ENCODE results near the gene TMEM151B. TPM values are rescaled to one million over a fixed set of nuclear protein-coding genes. Genes with fewer than 3 reads are reported as not detected.

The TMEM151B gene
- total and polyA plus RNA-seq, 9 of the 15 experiments (the other 6 are each of a cell fraction or from before 2014, with no cell fraction given), result not detected

DNA sequence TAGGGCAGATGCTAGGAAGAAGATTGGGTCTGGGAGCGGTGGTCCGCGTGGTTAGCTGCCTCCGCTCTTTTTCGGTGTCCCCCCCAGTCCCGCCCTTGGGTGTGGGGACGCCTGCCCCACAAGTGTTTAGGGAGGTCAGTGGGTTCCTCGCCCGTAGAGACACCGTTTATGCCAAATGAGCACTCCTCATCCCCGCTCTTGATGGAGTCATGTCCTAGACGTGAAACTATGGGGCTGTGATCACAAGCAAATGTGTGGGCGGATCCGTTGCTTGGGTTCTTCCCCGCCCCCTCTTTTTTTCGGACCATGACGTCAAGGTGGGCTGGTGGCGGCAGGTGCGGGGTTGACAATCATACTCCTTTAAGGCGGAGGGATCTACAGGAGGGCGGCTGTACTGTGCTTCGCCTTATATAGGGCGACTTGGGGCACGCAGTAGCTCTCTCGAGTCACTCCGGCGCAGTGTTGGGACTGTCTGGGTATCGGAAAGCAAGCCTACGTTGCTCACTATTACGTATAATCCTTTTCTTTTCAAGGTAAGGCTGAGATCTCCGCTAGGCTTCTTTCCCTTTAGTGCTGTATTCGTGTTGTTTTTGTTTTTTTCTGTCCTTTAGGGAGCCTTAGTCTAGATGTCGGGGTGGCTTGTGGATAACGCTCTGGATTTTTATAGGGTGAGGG lies 23.4 kb upstream of the TMEM151B start, which contains the start of gene HSP90AB1 (continued):
- TF ChIP-seq SREBF2 (CRISPR knock-in tag; IDR thresholded peaks at IDR 0.05), result no peak
- 0 out of 2 replicates have a peak, but pooled peaks have one; percentile 17 for TF ChIP-seq NR3C1 (CRISPR knock-in tag; IDR thresholded peaks at IDR 0.05)
- peak; percentile 80 for TF ChIP-seq DPF2 (IDR thresholded peaks at IDR 0.05)
- peak; percentile 100 for TF ChIP-seq POLR2A (conservative IDR thresholded peaks at IDR 0.05)
- TF ChIP-seq EGR1 (conservative IDR thresholded peaks at IDR 0.05), result peak; percentile 99
- no peak for TF ChIP-seq ZNF583 (CRISPR knock-in tag; IDR thresholded peaks at IDR 0.05)
- no peak for TF ChIP-seq ZNF140 (CRISPR knock-in tag; IDR thresholded peaks at IDR 0.05)
- peak; percentile 23; the same call in 1 of the 2 replicates for TF ChIP-seq ZNF282 (CRISPR knock-in tag; IDR thresholded peaks at IDR 0.05)
- TF ChIP-seq, protein P1, sequence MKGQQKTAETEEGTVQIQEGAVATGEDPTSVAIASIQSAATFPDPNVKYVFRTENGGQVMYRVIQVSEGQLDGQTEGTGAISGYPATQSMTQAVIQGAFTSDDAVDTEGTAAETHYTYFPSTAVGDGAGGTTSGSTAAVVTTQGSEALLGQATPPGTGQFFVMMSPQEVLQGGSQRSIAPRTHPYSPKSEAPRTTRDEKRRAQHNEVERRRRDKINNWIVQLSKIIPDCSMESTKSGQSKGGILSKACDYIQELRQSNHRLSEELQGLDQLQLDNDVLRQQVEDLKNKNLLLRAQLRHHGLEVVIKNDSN (CRISPR knock-in tag; IDR thresholded peaks at IDR 0.05), result peak; percentile 46; the same call in 1 of the 2 replicates
- TF ChIP-seq, protein P2, sequence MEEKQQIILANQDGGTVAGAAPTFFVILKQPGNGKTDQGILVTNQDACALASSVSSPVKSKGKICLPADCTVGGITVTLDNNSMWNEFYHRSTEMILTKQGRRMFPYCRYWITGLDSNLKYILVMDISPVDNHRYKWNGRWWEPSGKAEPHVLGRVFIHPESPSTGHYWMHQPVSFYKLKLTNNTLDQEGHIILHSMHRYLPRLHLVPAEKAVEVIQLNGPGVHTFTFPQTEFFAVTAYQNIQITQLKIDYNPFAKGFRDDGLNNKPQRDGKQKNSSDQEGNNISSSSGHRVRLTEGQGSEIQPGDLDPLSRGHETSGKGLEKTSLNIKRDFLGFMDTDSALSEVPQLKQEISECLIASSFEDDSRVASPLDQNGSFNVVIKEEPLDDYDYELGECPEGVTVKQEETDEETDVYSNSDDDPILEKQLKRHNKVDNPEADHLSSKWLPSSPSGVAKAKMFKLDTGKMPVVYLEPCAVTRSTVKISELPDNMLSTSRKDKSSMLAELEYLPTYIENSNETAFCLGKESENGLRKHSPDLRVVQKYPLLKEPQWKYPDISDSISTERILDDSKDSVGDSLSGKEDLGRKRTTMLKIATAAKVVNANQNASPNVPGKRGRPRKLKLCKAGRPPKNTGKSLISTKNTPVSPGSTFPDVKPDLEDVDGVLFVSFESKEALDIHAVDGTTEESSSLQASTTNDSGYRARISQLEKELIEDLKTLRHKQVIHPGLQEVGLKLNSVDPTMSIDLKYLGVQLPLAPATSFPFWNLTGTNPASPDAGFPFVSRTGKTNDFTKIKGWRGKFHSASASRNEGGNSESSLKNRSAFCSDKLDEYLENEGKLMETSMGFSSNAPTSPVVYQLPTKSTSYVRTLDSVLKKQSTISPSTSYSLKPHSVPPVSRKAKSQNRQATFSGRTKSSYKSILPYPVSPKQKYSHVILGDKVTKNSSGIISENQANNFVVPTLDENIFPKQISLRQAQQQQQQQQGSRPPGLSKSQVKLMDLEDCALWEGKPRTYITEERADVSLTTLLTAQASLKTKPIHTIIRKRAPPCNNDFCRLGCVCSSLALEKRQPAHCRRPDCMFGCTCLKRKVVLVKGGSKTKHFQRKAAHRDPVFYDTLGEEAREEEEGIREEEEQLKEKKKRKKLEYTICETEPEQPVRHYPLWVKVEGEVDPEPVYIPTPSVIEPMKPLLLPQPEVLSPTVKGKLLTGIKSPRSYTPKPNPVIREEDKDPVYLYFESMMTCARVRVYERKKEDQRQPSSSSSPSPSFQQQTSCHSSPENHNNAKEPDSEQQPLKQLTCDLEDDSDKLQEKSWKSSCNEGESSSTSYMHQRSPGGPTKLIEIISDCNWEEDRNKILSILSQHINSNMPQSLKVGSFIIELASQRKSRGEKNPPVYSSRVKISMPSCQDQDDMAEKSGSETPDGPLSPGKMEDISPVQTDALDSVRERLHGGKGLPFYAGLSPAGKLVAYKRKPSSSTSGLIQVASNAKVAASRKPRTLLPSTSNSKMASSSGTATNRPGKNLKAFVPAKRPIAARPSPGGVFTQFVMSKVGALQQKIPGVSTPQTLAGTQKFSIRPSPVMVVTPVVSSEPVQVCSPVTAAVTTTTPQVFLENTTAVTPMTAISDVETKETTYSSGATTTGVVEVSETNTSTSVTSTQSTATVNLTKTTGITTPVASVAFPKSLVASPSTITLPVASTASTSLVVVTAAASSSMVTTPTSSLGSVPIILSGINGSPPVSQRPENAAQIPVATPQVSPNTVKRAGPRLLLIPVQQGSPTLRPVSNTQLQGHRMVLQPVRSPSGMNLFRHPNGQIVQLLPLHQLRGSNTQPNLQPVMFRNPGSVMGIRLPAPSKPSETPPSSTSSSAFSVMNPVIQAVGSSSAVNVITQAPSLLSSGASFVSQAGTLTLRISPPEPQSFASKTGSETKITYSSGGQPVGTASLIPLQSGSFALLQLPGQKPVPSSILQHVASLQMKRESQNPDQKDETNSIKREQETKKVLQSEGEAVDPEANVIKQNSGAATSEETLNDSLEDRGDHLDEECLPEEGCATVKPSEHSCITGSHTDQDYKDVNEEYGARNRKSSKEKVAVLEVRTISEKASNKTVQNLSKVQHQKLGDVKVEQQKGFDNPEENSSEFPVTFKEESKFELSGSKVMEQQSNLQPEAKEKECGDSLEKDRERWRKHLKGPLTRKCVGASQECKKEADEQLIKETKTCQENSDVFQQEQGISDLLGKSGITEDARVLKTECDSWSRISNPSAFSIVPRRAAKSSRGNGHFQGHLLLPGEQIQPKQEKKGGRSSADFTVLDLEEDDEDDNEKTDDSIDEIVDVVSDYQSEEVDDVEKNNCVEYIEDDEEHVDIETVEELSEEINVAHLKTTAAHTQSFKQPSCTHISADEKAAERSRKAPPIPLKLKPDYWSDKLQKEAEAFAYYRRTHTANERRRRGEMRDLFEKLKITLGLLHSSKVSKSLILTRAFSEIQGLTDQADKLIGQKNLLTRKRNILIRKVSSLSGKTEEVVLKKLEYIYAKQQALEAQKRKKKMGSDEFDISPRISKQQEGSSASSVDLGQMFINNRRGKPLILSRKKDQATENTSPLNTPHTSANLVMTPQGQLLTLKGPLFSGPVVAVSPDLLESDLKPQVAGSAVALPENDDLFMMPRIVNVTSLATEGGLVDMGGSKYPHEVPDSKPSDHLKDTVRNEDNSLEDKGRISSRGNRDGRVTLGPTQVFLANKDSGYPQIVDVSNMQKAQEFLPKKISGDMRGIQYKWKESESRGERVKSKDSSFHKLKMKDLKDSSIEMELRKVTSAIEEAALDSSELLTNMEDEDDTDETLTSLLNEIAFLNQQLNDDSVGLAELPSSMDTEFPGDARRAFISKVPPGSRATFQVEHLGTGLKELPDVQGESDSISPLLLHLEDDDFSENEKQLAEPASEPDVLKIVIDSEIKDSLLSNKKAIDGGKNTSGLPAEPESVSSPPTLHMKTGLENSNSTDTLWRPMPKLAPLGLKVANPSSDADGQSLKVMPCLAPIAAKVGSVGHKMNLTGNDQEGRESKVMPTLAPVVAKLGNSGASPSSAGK (IDR thresholded peaks at IDR 0.05), result no peak; the same call in 1 of the 2 replicates
- no peak for TF ChIP-seq ZNF551 (CRISPR knock-in tag; IDR thresholded peaks at IDR 0.05)
- peak; percentile 84; the same call in 1 of the 2 replicates for TF ChIP-seq ZNF609 (CRISPR knock-in tag; IDR thresholded peaks at IDR 0.05; ENCODE audit: borderline replicate concordance)

All from K562 (cell line).